A549 (cell line): ENCODE measurements around the gene HIVEP3. TPM values are rescaled to one million over a fixed set of nuclear protein-coding genes. Genes with fewer than 3 reads are reported as not detected.

Source experiments
- ATAC-seq, 2 experiments: fragments of 200-7000 bp in 1 of 2; fragments of >200 bp in 1 of 2; cut with Nextera tagmentation in 1 of 2; cut with Tn5 transposase in 1 of 2; 3 replicates each; pipeline versions ENCODE4 v1.8.0 to v1.9.1; 2018 to 2020; ENCODE audit warnings: mild to moderate bottlenecking in 1 of 2, moderate library complexity in 1 of 2
- CTCF ChIA-PET: fragments of 300-600 bp; sonication (Branson Sonifier 250); formaldehyde crosslinking; extraction: SDS; loops from one replicate; lab custom pipeline; 2021; ENCODE audit warnings: antibody characterized with exemption, inconsistent platforms; lab: Yijun Ruan, JAX
- POLR2A ChIA-PET: fragments of 350-600 bp; formaldehyde crosslinking; extraction: SDS; loops from one replicate; lab custom pipeline; 2021; ENCODE audit warnings: antibody characterized with exemption, inconsistent platforms; lab: Yijun Ruan, JAX
- DNase-seq, 2 experiments: peaks; one replicate each; pipeline versions ENCODE4 v3.0.0 to v3.0.0-alpha.2; 2011 to 2016; ENCODE audit warnings: low read depth in 1 of 2, low spot score in 1 of 2
- FAIRE-seq: peaks from 2 replicates; lab custom pipeline; 2011; peaks lifted over from hg19 to GRCh38; lab: Jason Lieb, UNC
- H3K27ac ChIP-seq, 2 experiments: fragments of >200 bp; sonication (Bioruptor Twin); formaldehyde crosslinking; 3 replicates each; pipeline ENCODE4 v1.5.1; 2016 to 2017
- H3K4me1 ChIP-seq: fragments of >200 bp; sonication (Bioruptor Twin); formaldehyde crosslinking; 3 replicates; pipeline ENCODE4 v1.6.1; 2016
- H3K4me2 ChIP-seq: fragments of >200 bp; sonication (Bioruptor Twin); formaldehyde crosslinking; 3 replicates; pipeline ENCODE4 v1.6.1; 2016
- H3K4me3 ChIP-seq: fragments of >200 bp; sonication (Bioruptor Twin); formaldehyde crosslinking; 3 replicates; pipeline ENCODE4 v1.5.1; 2016
- H3K9me3 ChIP-seq: fragments of >200 bp; sonication (Bioruptor Twin); formaldehyde crosslinking; 3 replicates; pipeline ENCODE4 v1.6.1; 2016
- CBX8 ChIP-seq: fragments of 200-600 bp; sonication (generic); IDR thresholded peaks from 2 replicates; pipeline ENCODE4 v1.6.1; 2016
- CEBPB ChIP-seq, 2 experiments: fragments of >200 bp in 1 of 2; sonication (Bioruptor Twin) in 1 of 2; formaldehyde crosslinking in 1 of 2; IDR thresholded peaks; 2 replicates each; pipeline ENCODE4 v1.6.1; 2012 to 2016
- CHD4 ChIP-seq: fragments of 200-600 bp; sonication (generic); IDR thresholded peaks from 2 replicates; pipeline ENCODE4 v1.6.1; 2016; ENCODE audit warnings: antibody characterized with exemption, mild to moderate bottlenecking, borderline replicate concordance
- EHMT2 ChIP-seq: fragments of 200-600 bp; sonication (generic); IDR thresholded peaks from 2 replicates; pipeline ENCODE4 v1.6.1; 2016; ENCODE audit warnings: antibody characterized with exemption, low read depth, mild to moderate bottlenecking, moderate library complexity
- ESRRA ChIP-seq: fragments of 150-350 bp; IDR thresholded peaks from 2 replicates; pipeline ENCODE4 v1.6.1; 2014; ENCODE audit warnings: mild to moderate bottlenecking, low read length, borderline replicate concordance
- FOSB ChIP-seq: fragments of 250-450 bp; sonication (Bioruptor Pico); IDR thresholded peaks from 2 replicates; pipeline ENCODE4 v1.5.0; 2020; ENCODE audit warnings: mild to moderate bottlenecking, moderate library complexity
- FOXS1 ChIP-seq: fragments of 250-450 bp; sonication (Bioruptor Pico); IDR thresholded peaks from 2 replicates; pipeline ENCODE4 v1.5.0; 2020; ENCODE audit warnings: mild to moderate bottlenecking, moderate library complexity
- GATA3 ChIP-seq: IDR thresholded peaks from 2 replicates; pipeline ENCODE4 v1.6.1; 2012; ENCODE audit warnings: borderline replicate concordance
- HDAC2 ChIP-seq: fragments of 200-600 bp; sonication (generic); IDR thresholded peaks from 2 replicates; pipeline ENCODE4 v1.6.1; 2016
- HEYL ChIP-seq: fragments of 250-450 bp; sonication (Bioruptor Pico); IDR thresholded peaks from 2 replicates; pipeline ENCODE4 v1.8.0; 2021; ENCODE audit warnings: mild to moderate bottlenecking, moderate library complexity
- HOXB13 ChIP-seq: fragments of 250-450 bp; sonication (Bioruptor Pico); IDR thresholded peaks from 2 replicates; pipeline ENCODE4 v1.5.0; 2020; ENCODE audit warnings: low read depth, mild to moderate bottlenecking, moderate library complexity
- JUN ChIP-seq, 2 experiments: fragments of >200 bp; sonication (Bioruptor Twin); formaldehyde crosslinking; IDR thresholded peaks; 2 replicates in 1 of 2; 3 replicates in 1 of 2; pipeline ENCODE4 v1.6.1; 2016 to 2017
- JUNB ChIP-seq: fragments of >200 bp; sonication (Bioruptor Twin); formaldehyde crosslinking; IDR thresholded peaks from 2 replicates; pipeline ENCODE4 v1.6.1; 2016
- KDM5A ChIP-seq: fragments of 200-600 bp; sonication (generic); IDR thresholded peaks from 2 replicates; pipeline ENCODE4 v1.6.1; 2016; ENCODE audit warnings: antibody characterized with exemption, mild to moderate bottlenecking
- MAFK ChIP-seq: fragments of 450-650 bp; IDR thresholded peaks from 2 replicates; pipeline ENCODE4 v1.6.1; 2014; ENCODE audit not compliant: partially characterized antibody
- MYC ChIP-seq: IDR thresholded peaks from 2 replicates; pipeline ENCODE4 v1.6.1; 2012; ENCODE audit warnings: mild to moderate bottlenecking, inconsistent platforms, low read length, improper control_type of control experiment, borderline replicate concordance
- PHF8 ChIP-seq: fragments of 200-600 bp; sonication (generic); IDR thresholded peaks from 2 replicates; pipeline ENCODE4 v1.6.1; 2016; ENCODE audit warnings: low read depth, mild to moderate bottlenecking, antibody characterized with exemption, moderate library complexity, borderline replicate concordance
- POLR2A ChIP-seq: IDR thresholded peaks from 2 replicates; pipeline ENCODE4 v1.6.1; 2012; ENCODE audit warnings: mild to moderate bottlenecking, low read length
- POLR2AphosphoS2 ChIP-seq: conservative IDR thresholded peaks from 2 replicates; pipeline ENCODE4 v1.6.1; 2012; ENCODE audit warnings: low read length, improper control_type of control experiment, inconsistent platforms
- RARB ChIP-seq: fragments of 250-450 bp; sonication (Bioruptor Pico); IDR thresholded peaks from 2 replicates; pipeline ENCODE4 v1.8.0; 2021; ENCODE audit warnings: mild to moderate bottlenecking, moderate library complexity
- RNF2 ChIP-seq: fragments of 200-600 bp; sonication (generic); IDR thresholded peaks from 2 replicates; pipeline ENCODE4 v1.6.1; 2016; ENCODE audit warnings: low read depth, mild to moderate bottlenecking, antibody characterized with exemption, moderate library complexity, borderline replicate concordance
- TP53 ChIP-seq: fragments of 250-450 bp; sonication (Bioruptor Pico); IDR thresholded peaks from 2 replicates; pipeline ENCODE4 v1.5.0; 2021; ENCODE audit warnings: mild to moderate bottlenecking, moderate library complexity
- ZC3H11A ChIP-seq: fragments of 450-650 bp; IDR thresholded peaks from 2 replicates; pipeline ENCODE4 v1.6.1; 2014; ENCODE audit warnings: antibody characterized with exemption, mild to moderate bottlenecking
- ZNF302 ChIP-seq: fragments of 250-450 bp; sonication (Bioruptor Pico); IDR thresholded peaks from 2 replicates; pipeline ENCODE4 v1.9.0; 2021; ENCODE audit warnings: inconsistent platforms, mild to moderate bottlenecking, moderate library complexity
- WGBS: methylation state at CpG from one replicate; pipeline ENCODE4 v1.1.6; 2017; ENCODE audit errors: missing lambda C conversion rate; 5-methylcytosine and 5-hydroxymethylcytosine counted together
- polyA plus RNA-seq, 4 experiments: library from polyadenylated mRNA; depleted of rRNA in 3 of 4; stranded (reverse); fragments of >200 nt; fragmentation: RNase III in 1 of 4; extraction: RNeasy Plus Mini Kit Qiagen cat#74134 plus additional on column Dnase treatment in 1 of 4; gene quantifications; 2 replicates in 3 of 4; 3 replicates in 1 of 4; pipeline ENCODE4 v1.2.3, GENCODE V29; 2011 to 2017
- TF ChIP-seq, protein P1 (sequence below): IDR thresholded peaks from 2 replicates; pipeline ENCODE4 v1.6.1; 2012
- TF ChIP-seq, protein P2 (sequence below): fragments of >200 bp; sonication (Bioruptor Twin); formaldehyde crosslinking; IDR thresholded peaks from 3 replicates; pipeline ENCODE4 v1.6.1; 2016
- TF ChIP-seq, protein P3 (sequence below): fragments of 200-600 bp; sonication (generic); IDR thresholded peaks from 2 replicates; pipeline ENCODE4 v1.6.1; 2016; ENCODE audit warnings: antibody characterized with exemption, mild to moderate bottlenecking, moderate library complexity
- TF ChIP-seq, protein P4 (sequence below): fragments of 250-450 bp; sonication (Bioruptor Pico); IDR thresholded peaks from 2 replicates; pipeline ENCODE4 v1.5.0; 2021; ENCODE audit warnings: mild to moderate bottlenecking, moderate library complexity, borderline replicate concordance
- TF ChIP-seq, protein P5 (sequence below): fragments of >200 bp; sonication (Bioruptor Twin); formaldehyde crosslinking; IDR thresholded peaks from 2 replicates; pipeline ENCODE4 v1.6.1; 2016
- TF ChIP-seq, protein P6 (sequence below): IDR thresholded peaks from 2 replicates; pipeline ENCODE4 v1.6.1; 2012

HIVEP3 gene
- polyA plus RNA-seq, 2 of the 4 experiments (the other 2 are of a cell fraction), result 1.5 to 2.0 TPM

DNA sequence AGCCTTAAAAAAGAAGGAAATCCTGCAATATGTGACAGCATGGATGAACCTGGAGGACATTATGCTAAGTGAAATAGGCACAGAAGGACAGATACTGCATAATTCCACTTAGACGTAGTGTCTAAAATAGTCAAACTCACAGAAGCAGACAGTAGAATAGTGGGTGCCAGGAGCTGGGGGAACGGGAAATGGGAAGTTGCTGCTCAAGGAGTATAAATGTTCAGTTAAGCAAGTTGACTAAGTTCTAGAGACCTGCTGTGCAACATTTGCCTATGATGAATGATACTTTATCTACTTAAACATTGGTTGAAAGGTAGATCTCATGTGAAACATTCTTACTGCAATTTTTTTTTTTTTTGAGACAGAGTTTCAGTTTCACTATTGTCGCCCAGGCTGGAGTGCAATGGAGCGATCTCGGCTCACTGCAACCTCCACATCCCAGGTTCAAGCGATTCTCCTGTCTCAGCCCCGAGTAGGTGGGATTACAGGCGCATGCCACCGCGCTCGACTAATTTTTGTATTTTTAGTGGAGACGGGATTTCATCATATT, 197.8 kb downstream of the HIVEP3 start:
- ChIA-PET POLR2A (no interaction called here), CTCF (no interaction called here)
- Histone ChIP-seq H3K4me3 (no peak overlapping the region), H3K9me3 (no peaks in the 10 kb centered on the region), H3K27ac (no peak overlapping the region), H3K4me1 (no peaks in the 10 kb centered on the region), H3K4me2 (no peak overlapping the region)
- TF ChIP-seq, protein P1, sequence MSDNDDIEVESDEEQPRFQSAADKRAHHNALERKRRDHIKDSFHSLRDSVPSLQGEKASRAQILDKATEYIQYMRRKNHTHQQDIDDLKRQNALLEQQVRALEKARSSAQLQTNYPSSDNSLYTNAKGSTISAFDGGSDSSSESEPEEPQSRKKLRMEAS, result no peak
- no peak for TF ChIP-seq RNF2
- TF ChIP-seq ESRRA, result no peak
- TF ChIP-seq ZNF302, result no peak
- TF ChIP-seq MYC, result no peak
- no peak for TF ChIP-seq RARB
- DNase-seq (no peak), FAIRE-seq (no peak), ATAC-seq (no peak)
- WGBS, result 81% methylated on average over 12 of the region's 12 CpGs

DNA sequence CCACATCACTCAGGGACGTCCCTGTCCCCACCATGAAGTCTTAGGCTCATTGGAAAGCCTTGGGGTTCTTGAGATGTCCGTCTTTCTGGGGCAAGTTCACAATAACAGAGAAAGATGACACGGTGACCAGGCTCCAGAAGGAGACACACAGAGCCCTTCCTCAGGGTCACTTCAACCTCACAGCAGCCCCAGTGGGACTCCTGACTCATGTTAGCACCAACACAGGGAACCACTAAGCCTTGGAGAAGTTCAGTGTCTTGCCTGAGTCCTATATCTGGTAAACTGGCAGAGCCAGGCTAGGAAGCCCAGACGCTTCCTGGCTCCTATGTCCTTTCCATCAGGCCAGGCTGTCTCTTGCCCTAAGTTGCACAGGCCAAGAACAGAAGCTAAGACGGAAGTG, 199.1 kb downstream of the HIVEP3 start:
- FAIRE-seq (no peak), DNase-seq (no peak), ATAC-seq (no peak)
- no peak for TF ChIP-seq HEYL (CRISPR knock-in tag)
- no peak for TF ChIP-seq CBX8
- no peak for TF ChIP-seq FOXS1
- no peak for TF ChIP-seq EHMT2
- no peak for TF ChIP-seq PHF8
- no peak for TF ChIP-seq FOSB
- no peak for TF ChIP-seq HOXB13 (CRISPR knock-in tag)
- TF ChIP-seq CHD4, result no peak
- ChIA-PET CTCF (interaction anchor here (0.6 kb wide), 1 partner anchor 21 kb away, joined by 3 read pairs; no protein-coding TSS in a partner anchor), POLR2A (no interaction called here)
- no peak overlapping the region for H3K4me3 ChIP-seq
- no peak overlapping the region for H3K4me2 ChIP-seq
- no peak overlapping the region for H3K27ac ChIP-seq
- 76% methylated on average over 4 of the region's 5 CpGs for WGBS
- peaks cover under 1% of the 10 kb centered on the region; the same call in 1 of the 3 replicates for H3K4me1 ChIP-seq
- H3K9me3 ChIP-seq, result no peaks in the 10 kb centered on the region

DNA sequence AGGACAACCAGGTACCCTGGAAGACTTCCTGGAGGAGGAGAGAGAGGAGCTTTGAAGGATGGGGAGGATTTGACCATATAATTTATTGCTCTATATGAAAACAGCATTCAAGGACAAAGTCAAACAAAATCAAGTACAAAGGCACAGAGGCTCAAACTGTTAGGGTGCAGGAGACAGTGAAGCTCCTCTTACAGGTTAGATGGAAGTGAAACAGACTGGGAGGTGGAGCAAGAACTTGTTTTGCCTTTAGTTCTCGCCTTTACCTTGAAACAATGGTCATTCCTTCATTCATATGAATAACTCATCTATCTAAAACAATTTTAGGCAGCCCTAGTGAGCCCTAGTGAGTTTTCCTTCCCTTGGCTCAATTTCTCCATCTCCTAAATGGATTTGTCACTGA, 199.6 kb downstream of the HIVEP3 start:
- Histone ChIP-seq H3K4me3 (no peak overlapping the region), H3K9me3 (no peaks in the 10 kb centered on the region), H3K4me1 (peaks cover 4% of the 10 kb centered on the region; the same call in 1 of the 3 replicates), H3K4me2 (no peak overlapping the region), H3K27ac (no peak overlapping the region)
- POLR2A ChIA-PET, result no interaction called here
- no peak for DNase-seq
- CTCF ChIA-PET, result no interaction called here
- no peak for ATAC-seq
- no peak for FAIRE-seq
- WGBS, result 48% methylated on average over 1 of the region's 1 CpG
- TF ChIP-seq KDM5A (no peak), POLR2AphosphoS2 (no peak), HDAC2 (no peak), JUNB (no peak), JUN (IDR thresholded peaks at IDR 0.05) (no peak), POLR2A (no peak), TP53 (CRISPR knock-in tag) (no peak), ZC3H11A (no peak), CEBPB (IDR thresholded peaks at IDR 0.05) (no peak), PHF8 (no peak), ZNF302 (no peak), GATA3 (no peak), MAFK (no peak)
- TF ChIP-seq, protein P2, sequence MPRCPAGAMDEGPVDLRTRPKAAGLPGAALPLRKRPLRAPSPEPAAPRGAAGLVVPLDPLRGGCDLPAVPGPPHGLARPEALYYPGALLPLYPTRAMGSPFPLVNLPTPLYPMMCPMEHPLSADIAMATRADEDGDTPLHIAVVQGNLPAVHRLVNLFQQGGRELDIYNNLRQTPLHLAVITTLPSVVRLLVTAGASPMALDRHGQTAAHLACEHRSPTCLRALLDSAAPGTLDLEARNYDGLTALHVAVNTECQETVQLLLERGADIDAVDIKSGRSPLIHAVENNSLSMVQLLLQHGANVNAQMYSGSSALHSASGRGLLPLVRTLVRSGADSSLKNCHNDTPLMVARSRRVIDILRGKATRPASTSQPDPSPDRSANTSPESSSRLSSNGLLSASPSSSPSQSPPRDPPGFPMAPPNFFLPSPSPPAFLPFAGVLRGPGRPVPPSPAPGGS, result no peak
- TF ChIP-seq, protein P3, sequence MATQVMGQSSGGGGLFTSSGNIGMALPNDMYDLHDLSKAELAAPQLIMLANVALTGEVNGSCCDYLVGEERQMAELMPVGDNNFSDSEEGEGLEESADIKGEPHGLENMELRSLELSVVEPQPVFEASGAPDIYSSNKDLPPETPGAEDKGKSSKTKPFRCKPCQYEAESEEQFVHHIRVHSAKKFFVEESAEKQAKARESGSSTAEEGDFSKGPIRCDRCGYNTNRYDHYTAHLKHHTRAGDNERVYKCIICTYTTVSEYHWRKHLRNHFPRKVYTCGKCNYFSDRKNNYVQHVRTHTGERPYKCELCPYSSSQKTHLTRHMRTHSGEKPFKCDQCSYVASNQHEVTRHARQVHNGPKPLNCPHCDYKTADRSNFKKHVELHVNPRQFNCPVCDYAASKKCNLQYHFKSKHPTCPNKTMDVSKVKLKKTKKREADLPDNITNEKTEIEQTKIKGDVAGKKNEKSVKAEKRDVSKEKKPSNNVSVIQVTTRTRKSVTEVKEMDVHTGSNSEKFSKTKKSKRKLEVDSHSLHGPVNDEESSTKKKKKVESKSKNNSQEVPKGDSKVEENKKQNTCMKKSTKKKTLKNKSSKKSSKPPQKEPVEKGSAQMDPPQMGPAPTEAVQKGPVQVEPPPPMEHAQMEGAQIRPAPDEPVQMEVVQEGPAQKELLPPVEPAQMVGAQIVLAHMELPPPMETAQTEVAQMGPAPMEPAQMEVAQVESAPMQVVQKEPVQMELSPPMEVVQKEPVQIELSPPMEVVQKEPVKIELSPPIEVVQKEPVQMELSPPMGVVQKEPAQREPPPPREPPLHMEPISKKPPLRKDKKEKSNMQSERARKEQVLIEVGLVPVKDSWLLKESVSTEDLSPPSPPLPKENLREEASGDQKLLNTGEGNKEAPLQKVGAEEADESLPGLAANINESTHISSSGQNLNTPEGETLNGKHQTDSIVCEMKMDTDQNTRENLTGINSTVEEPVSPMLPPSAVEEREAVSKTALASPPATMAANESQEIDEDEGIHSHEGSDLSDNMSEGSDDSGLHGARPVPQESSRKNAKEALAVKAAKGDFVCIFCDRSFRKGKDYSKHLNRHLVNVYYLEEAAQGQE, result no peak
- TF ChIP-seq, protein P4, sequence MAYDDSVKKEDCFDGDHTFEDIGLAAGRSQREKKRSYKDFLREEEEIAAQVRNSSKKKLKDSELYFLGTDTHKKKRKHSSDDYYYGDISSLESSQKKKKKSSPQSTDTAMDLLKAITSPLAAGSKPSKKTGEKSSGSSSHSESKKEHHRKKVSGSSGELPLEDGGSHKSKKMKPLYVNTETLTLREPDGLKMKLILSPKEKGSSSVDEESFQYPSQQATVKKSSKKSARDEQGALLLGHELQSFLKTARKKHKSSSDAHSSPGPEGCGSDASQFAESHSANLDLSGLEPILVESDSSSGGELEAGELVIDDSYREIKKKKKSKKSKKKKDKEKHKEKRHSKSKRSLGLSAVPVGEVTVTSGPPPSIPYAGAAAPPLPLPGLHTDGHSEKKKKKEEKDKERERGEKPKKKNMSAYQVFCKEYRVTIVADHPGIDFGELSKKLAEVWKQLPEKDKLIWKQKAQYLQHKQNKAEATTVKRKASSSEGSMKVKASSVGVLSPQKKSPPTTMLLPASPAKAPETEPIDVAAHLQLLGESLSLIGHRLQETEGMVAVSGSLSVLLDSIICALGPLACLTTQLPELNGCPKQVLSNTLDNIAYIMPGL (CRISPR knock-in tag), result no peak
- TF ChIP-seq, protein P5, sequence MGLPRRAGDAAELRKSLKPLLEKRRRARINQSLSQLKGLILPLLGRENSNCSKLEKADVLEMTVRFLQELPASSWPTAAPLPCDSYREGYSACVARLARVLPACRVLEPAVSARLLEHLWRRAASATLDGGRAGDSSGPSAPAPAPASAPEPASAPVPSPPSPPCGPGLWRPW, result no peak
- TF ChIP-seq, protein P6, sequence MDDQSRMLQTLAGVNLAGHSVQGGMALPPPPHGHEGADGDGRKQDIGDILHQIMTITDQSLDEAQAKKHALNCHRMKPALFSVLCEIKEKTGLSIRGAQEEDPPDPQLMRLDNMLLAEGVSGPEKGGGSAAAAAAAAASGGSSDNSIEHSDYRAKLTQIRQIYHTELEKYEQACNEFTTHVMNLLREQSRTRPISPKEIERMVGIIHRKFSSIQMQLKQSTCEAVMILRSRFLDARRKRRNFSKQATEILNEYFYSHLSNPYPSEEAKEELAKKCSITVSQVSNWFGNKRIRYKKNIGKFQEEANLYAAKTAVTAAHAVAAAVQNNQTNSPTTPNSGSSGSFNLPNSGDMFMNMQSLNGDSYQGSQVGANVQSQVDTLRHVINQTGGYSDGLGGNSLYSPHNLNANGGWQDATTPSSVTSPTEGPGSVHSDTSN, result no peak
